DOHH2 (cell line): ENCODE measurements around the gene SULT2B1.

ENCODE experiments used
- H3F3A ChIP-seq: fragments of 200-600 bp; sonication (generic), shearing (Covaris generic); 2 replicates; pipeline ENCODE4 v1.6.0; 2016; ENCODE audit warnings: antibody characterized with exemption, mild to moderate bottlenecking; ENCODE audit not compliant: control insufficient read depth, insufficient read depth
- H3K27ac ChIP-seq: fragments of 200-600 bp; sonication (generic); 2 replicates; pipeline ENCODE4 v1.5.1; 2014; ENCODE audit warnings: low read depth, mild to moderate bottlenecking, low read length, moderate library complexity
- H3K27me3 ChIP-seq: fragments of 200-600 bp; sonication (generic); 2 replicates; pipeline ENCODE4 v1.6.1; 2014; ENCODE audit warnings: mild to moderate bottlenecking, low read length, mixed read lengths; ENCODE audit not compliant: control insufficient read depth
- H3K36me3 ChIP-seq: fragments of 200-600 bp; sonication (generic); 2 replicates; pipeline ENCODE4 v1.6.1; 2014; ENCODE audit warnings: mild to moderate bottlenecking, low read length, moderate library complexity, mixed read lengths; ENCODE audit not compliant: control insufficient read depth
- H3K4me1 ChIP-seq: fragments of 200-600 bp; sonication (generic); 2 replicates; pipeline ENCODE4 v1.6.1; 2014; ENCODE audit warnings: mild to moderate bottlenecking, low read length, mixed read lengths; ENCODE audit not compliant: control insufficient read depth
- H3K4me2 ChIP-seq: fragments of 200-600 bp; sonication (generic); 2 replicates; pipeline ENCODE4 v1.6.0; 2014; ENCODE audit warnings: mild to moderate bottlenecking, low read length, moderate library complexity
- H3K4me3 ChIP-seq: fragments of 200-600 bp; sonication (generic); 2 replicates; pipeline ENCODE4 v1.5.1; 2014; ENCODE audit warnings: mild to moderate bottlenecking, low read length, mixed read lengths
- H3K79me2 ChIP-seq: fragments of 200-600 bp; sonication (generic); 2 replicates; pipeline ENCODE4 v1.6.1; 2014; ENCODE audit warnings: mild to moderate bottlenecking, low read length, mixed read lengths; ENCODE audit not compliant: control insufficient read depth
- H3K9me2 ChIP-seq: fragments of 200-600 bp; sonication (generic); replicated peaks from 2 replicates; pipeline ENCODE4 v1.6.1; 2014; ENCODE audit warnings: mild to moderate bottlenecking, low read length, mixed read lengths; ENCODE audit not compliant: control insufficient read depth
- H3K9me3 ChIP-seq: fragments of 200-600 bp; sonication (generic); 2 replicates; pipeline ENCODE4 v1.6.1; 2014; ENCODE audit warnings: antibody characterized with exemption, low read length, mixed read lengths; ENCODE audit not compliant: control insufficient read depth, insufficient read depth
- H4K20me1 ChIP-seq: fragments of 200-600 bp; sonication (generic); 2 replicates; pipeline ENCODE4 v1.6.0; 2014; ENCODE audit warnings: low read depth, mild to moderate bottlenecking, antibody characterized with exemption, low read length, moderate library complexity; ENCODE audit not compliant: control insufficient read depth, insufficient read depth
- CTCF ChIP-seq: fragments of 200-600 bp; sonication (generic); IDR thresholded peaks from one replicate; pipeline ENCODE4 v1.5.1; 2014; ENCODE audit warnings: antibody characterized with exemption, mild to moderate bottlenecking, low read depth, low read length; ENCODE audit not compliant: poor library complexity, severe bottlenecking
- EZH2phosphoT487 ChIP-seq: fragments of 200-600 bp; sonication (generic); IDR thresholded peaks from 2 replicates; pipeline ENCODE4 v1.6.1; 2017; ENCODE audit warnings: borderline replicate concordance, mild to moderate bottlenecking, antibody characterized with exemption, low read length, moderate library complexity, mixed read lengths

Gene SULT2B1

GRCh38 chr19:48507911-48508439 lies 44.0 kb upstream of the SULT2B1 start:
- TF ChIP-seq EZH2phosphoT487 (no peak), CTCF (no peak)
- peaks cover 33% of the 10 kb centered on the region for H3K4me1 ChIP-seq
- no peaks in the 10 kb centered on the region for H3K36me3 ChIP-seq
- H4K20me1 ChIP-seq, result peaks cover 2% of the 10 kb centered on the region; the same call in 1 of the 2 replicates
- no peaks in the 10 kb centered on the region for H3K9me3 ChIP-seq
- H3K4me3 ChIP-seq, result no peak overlapping the region
- peaks cover 11% of the 10 kb centered on the region for H3F3A ChIP-seq
- no peaks in the 10 kb centered on the region for H3K9me2 ChIP-seq
- H3K4me2 ChIP-seq, result no peak overlapping the region
- H3K27me3 ChIP-seq, result peaks cover 9% of the 10 kb centered on the region
- no peak overlapping the region for H3K27ac ChIP-seq
- H3K79me2 ChIP-seq, result no peaks in the 10 kb centered on the region

GRCh38 chr19:48508729-48509411 lies 43.1 kb upstream of the SULT2B1 start:
- H3K27ac ChIP-seq, result no peak overlapping the region
- H3K27me3 ChIP-seq, result peaks cover 9% of the 10 kb centered on the region

GRCh38 chr19:48509467-48510194 lies 42.3 kb upstream of the SULT2B1 start:
- H3K79me2 ChIP-seq, result no peaks in the 10 kb centered on the region
- peaks cover 2% of the 10 kb centered on the region; the same call in 1 of the 2 replicates for H4K20me1 ChIP-seq
- no peak overlapping the region for H3K4me3 ChIP-seq
- H3K9me2 ChIP-seq, result no peaks in the 10 kb centered on the region
- TF ChIP-seq EZH2phosphoT487, result no peak
- no peak for TF ChIP-seq CTCF
- no peak overlapping the region for H3K27ac ChIP-seq
- no peaks in the 10 kb centered on the region for H3K9me3 ChIP-seq
- H3K4me1 ChIP-seq, result peaks cover 32% of the 10 kb centered on the region
- H3K27me3 ChIP-seq, result peaks cover 9% of the 10 kb centered on the region
- no peaks in the 10 kb centered on the region for H3K36me3 ChIP-seq
- no peak overlapping the region for H3K4me2 ChIP-seq
- peaks cover 13% of the 10 kb centered on the region for H3F3A ChIP-seq

More at GRCh38 chr19:48508729-48509411, 43.1 kb upstream of the SULT2B1 start:
- H3K4me2 ChIP-seq, result no peak overlapping the region
- no peak for TF ChIP-seq CTCF
- TF ChIP-seq EZH2phosphoT487, result no peak
- no peaks in the 10 kb centered on the region for H3K79me2 ChIP-seq
- H3F3A ChIP-seq, result peaks cover 13% of the 10 kb centered on the region
- peaks cover 29% of the 10 kb centered on the region for H3K4me1 ChIP-seq
- H3K4me3 ChIP-seq, result no peak overlapping the region
- no peaks in the 10 kb centered on the region for H3K36me3 ChIP-seq
- no peaks in the 10 kb centered on the region for H3K9me3 ChIP-seq
- no peaks in the 10 kb centered on the region for H3K9me2 ChIP-seq
- H4K20me1 ChIP-seq, result peaks cover 2% of the 10 kb centered on the region; the same call in 1 of the 2 replicates
